ENCODE data around the gene ANKRD13B.
"Not testable (repeated sequence)": the region's sequence is repeated elsewhere in the genome, so short reads cannot be mapped to it uniquely, and the experiment has no call there.

ANKRD13B gene

GRCh38 chr17:29592850-29593551 lies at the start of gene ANKRD13B:
ANKRD13B (plus strand) TSS chr17:29593132; CDS start chr17:29593622, 490 bp downstream.
- peak; percentile 60 for DNase-seq (ENCODE audit: low spot score)

DNA sequence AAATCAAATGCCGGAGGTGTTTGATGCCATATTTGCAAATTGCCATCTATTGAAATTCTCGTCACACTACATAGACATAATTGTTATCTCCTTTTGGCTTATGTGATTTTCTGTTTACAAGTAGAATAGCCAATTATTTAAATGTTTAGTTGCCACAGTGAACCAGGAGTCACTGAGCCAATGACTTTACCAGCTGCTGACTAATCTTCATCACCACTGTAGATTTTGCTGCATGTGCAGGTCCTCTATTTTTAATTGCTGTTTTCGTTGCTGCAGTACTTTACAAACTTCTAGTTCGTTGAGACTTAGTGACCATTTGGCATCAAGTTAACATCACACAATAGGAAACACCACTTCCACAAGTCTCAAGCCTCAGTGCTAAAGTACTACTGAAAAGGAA lies 48.9 kb upstream of the ANKRD13B start:
- DNase-seq (ENCODE audit: low spot score) = no peak

DNA sequence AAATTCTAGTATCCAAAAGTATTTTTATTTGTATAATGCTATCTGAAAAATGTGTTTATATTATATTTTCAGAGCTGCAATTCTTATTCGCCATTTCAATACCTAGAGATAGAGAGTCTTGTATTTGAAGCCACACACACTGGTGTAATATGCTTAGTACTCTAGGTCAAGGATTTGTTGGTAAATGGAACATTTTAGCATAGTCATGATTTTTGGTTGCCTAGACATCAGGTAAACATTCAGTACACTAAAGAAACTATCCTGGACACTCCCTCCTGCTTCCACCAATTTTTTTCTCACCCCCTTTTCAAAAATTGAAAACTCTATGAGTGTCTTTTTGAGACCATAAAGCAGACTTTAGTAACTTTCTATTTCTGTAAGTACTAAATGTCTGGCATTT lies 46.8 kb upstream of the ANKRD13B start:
- DNase-seq (ENCODE audit: low spot score) = no peak

GRCh38 chr17:29546830-29547229 lies 46.1 kb upstream of the ANKRD13B start:
- no peak for DNase-seq (ENCODE audit: low spot score)

DNA sequence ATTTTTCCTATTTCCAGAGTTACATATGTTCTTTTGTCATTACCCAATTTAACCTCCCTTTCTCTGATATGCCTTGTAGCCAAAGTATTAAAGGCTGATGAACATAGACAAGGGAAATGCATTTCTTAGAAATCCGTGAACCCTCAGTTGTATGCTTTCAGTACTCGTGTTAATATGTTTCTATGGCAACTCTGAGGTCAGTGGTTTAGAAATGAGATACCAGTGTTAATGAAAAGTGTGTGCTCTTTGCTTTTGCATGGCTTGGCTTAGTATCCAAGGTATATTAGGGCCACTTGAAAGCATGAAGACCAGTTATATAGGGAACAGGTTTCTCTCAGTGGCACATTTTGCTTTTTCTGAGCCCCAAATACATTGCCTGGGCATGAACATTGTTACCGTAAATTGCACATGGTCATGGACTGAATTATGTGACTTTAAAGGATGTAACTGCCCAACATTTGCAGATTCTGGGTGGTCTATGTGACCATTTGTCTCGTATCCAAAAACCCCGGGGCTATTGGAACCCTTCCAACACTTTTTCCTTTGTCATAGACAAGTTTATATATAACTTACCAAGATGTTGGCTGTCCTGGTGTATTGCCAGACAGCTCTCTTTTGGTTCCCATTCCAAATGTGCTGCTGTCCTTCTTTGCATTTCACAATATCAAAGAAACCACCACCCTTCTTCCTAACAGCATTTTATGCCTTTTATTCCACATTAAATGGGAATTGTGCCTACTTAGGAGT lies 43.6 kb upstream of the ANKRD13B start:
- peak; percentile 55 for DNase-seq (ENCODE audit: low spot score)

GRCh38 chr17:29555840-29556239 lies 37.1 kb upstream of the ANKRD13B start:
- DNase-seq (ENCODE audit: low spot score) = no peak

DNA sequence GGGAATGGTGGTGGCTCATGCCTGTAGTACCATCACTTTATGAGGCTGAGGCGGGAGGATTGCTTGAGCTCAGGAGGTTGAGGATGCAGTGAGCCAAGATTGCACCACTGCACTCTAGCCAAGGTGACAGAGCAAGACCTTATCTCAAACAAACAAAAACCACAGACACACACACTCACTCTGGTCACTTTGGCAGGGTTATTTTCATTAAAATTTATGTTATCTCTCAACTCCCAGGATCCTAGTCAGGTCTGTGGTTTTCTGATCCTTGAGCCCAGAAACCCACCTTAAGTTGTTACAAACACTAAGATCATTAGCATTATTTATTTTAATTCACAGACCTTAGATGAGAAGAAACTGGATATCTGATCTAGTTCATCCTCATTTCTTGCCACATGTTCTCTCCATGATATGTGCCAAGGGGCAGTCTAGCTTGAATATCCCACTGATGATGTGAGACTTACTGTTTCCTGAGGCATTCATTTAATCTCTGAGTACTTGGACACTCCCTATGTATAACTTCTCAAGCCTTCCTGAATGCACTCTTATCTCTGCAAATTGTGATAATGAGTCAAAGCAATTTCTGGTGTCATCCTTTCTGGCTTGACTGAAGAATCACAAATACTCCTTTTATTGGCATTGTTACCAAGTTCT lies 35.7 kb upstream of the ANKRD13B start:
- no peak for DNase-seq (ENCODE audit: low spot score)

GRCh38 chr17:29557739-29558116 lies 35.2 kb upstream of the ANKRD13B start:
- peak; percentile 42 for DNase-seq (ENCODE audit: low spot score)

- not testable (repeated sequence) for DNase-seq (ENCODE audit: low spot score)
Measured at GRCh38 chr17:29558139-29558538, 34.8 kb upstream of the ANKRD13B start.

GRCh38 chr17:29559640-29560039 lies 33.3 kb upstream of the ANKRD13B start:
- no peak for DNase-seq (ENCODE audit: low spot score)

DNA sequence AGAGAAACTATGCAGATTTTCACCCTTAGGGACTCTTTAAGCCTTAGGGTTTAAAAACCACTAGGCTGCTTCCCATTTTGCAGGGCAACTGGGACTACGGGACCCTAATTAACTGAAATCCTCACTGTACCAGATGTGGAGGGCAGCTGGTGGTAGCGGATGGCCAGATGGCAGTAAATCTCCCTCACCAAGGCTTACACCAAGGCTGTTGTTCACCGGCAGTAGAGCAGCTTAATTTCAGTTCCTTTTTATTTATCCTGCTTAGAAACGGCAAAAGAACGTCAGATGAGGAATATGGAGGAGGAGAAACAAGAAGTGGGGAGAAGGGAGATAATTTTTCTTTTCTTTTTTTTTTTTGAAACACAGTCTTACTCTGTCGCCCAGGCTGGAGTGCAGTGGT lies 32.6 kb upstream of the ANKRD13B start:
- no peak for DNase-seq (ENCODE audit: low spot score)

DNA sequence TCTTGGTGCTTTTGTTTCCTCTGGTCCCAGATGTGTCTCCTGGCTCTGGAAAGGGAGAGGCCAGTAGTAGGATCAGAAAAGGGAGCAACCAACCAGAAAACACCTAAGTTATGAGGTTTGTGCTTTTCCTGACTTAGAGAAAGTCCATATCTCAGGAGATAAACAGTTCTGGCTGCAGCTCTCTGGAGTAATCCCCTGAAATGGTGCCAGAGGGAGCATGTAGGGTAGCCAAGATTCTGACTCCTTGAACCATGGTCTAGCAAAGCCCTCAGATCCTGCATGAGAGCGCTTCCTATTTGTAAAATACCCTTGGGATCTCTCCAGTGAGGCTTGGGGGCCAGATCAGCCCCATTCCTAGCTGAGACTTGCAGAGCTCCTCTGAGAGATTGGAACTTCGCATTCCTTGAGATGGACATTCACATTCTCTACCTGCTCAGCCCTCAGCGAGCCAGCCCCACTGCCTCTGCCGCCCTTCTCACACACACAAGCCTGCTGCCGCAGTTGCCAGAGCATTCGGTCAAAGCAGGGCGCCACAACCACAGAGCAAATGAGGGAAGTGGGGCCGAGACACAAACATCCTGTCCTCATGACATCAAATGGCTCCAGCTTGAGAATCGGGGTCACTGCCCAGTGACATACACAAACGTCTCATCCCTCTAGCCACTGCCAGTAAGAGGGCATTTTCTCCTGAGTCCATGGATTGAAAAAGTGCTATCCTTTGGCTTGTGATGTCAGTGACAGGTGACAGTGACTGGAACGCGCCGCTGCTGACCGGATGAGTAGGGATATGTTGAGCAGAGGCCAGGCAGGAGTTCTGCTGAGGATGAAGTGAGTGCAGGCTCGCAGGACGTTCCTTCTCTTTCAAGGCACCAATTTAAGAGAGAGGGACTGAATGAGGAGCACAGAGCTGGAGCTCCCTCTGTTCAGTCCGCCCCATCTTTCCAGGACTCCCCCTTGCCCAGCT lies 31.1 kb upstream of the ANKRD13B start:
- no peak for DNase-seq (ENCODE audit: low spot score)

GRCh38 chr17:29562615-29563014 lies 30.3 kb upstream of the ANKRD13B start:
- DNase-seq (ENCODE audit: low spot score) = no peak

DNA sequence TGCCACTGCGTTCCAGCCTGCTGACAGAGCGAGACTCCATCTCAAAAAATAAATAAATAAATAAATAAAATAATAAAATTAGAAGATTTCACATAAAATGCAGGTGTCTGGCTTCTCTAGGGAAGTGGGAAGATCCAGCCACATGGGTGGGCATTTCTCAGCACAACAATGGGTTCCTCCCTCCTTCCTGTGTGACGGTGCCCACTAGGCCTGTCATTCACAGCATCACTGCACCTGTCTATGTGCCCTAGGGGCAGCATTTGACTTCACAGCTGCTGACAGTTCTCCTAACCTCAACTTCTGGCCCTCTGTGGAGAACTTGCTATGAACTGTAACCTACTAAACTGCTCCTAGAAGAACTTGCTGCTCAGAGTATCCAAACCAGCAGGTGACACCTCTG lies 29.1 kb upstream of the ANKRD13B start:
- DNase-seq (ENCODE audit: low spot score) = no peak

DNA sequence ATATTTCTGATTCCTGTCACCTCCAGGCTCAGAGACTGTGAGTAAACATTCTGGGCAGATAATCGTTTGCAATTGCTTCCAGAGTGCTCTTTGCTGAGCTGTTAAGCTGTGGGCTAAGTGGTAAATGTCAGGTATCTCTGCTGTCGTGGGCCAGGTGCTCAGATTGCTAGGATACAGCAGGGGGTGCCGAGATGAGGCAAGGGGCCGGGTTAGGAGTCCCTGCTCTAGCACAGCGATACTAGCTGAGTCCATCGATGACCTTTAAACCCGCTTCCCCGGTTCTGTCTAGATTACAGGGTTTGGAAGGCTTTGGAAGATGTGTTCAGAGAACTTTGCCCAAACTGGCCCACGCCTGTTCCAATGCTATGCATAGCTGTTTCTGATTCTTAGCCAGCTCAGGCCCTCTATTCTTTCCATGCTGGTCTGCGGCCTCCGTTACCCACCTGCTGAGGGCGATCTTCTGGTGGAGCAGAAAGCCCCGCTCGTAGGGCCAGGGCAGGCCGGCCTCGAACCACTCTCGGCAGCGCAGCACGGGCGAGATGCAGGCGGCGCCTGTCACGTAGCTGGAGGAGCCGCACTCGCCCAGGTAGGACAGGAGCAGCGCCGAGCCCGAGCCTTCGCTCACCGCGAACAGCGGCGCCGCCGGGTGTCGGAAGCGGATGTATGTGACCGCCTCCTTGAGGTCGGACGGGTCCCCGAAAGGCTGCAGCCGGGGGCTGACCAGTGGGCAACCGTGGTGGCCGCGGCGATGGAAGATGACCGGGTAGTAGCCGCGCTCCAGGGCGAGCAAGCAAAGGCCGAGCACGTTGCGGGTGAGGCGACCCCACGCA lies 27.1 kb upstream of the ANKRD13B start:
- peak; percentile 62 for DNase-seq (ENCODE audit: low spot score)

GRCh38 chr17:29566473-29567303 lies 26.2 kb upstream of the ANKRD13B start, which contains the start of gene ABHD15:
ABHD15 (minus strand) TSS chr17:29567037; CDS start chr17:29566966, 71 bp downstream.
- peak; percentile 66 for DNase-seq (ENCODE audit: low spot score)

DNA sequence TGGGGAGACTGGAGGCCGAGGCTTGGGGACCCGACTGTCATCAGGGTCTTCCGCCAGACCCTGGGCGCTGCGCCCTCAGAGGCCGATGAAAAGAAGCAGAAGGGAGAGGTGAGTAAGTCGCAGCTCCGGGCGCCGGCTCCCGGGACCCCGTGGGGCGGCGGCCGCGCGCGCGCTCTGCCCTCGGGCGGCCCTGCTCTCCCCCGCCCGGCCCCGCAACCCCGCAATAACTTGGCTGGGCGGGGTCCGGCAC lies 25.7 kb upstream of the ANKRD13B start:
- DNase-seq (ENCODE audit: low spot score) = no peak

DNA sequence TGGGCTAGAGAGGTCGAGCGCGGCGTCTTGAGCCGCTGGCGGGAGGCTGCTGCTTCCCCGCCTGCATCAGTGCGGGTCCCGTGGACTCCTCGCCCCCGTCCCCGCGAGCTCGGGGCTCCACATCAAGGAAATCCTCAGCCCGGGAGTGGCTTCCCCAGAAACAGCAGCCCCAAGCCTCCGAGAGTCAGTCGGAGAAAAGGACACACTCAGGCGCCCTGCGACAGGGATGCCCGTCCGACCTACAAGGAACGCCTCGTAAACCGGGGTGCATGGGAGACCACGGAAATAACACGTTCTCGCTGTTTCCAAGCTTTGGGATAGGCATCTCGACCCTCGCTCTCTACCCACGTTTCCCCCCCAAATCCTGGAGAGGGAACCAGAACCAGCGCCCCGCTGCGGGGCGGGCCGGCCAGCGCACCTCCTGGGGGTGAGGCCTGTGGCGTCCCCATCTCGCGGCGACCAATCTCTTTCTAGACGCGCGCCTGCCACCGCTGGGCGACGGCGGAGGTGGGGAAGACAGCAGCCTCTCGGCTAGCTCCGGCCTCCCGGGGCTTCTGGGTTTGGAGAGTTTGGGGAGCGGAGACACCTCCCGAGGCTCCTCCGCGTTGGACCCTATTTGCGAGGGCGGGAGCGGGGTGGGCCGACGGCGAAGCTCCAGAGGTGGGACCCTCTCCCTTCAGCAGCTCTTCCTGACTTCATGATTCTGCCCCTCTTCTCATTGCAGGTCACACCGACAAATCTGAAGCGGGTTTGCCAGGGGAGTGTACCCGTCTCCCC lies 25.2 kb upstream of the ANKRD13B start:
- DNase-seq (ENCODE audit: low spot score) = peak; percentile 85

Measured in activated CD4-positive, alpha-beta T cell treated with anti-CD3 and anti-CD28 coated beads, Interleukin-2, Interleukin-4, amounts not matched to agents 100 ng/mL and 50 ng/mL, durations not matched to agents 16 hours and 8 hours (primary cell).